PFSK-1 (cell line): ENCODE data around the gene OSBPL3.

ENCODE experiments used
- SIN3A ChIP-seq: IDR thresholded peaks from 2 replicates; pipeline ENCODE4 v1.6.1; 2012; ENCODE audit warnings: mild to moderate bottlenecking, low read length, moderate library complexity, borderline replicate concordance; ENCODE audit not compliant: insufficient read depth
- TF ChIP-seq, protein P1 (sequence below), 2 experiments: IDR thresholded peaks; 2 replicates each; pipeline versions ENCODE4 v1.6.1 to v1.8.0; 2011 to 2012; ENCODE audit warnings: low read depth in 2 of 2, low read length in 2 of 2, control low read depth in 1 of 2, inconsistent platforms in 1 of 2, mild to moderate bottlenecking in 1 of 2, moderate library complexity in 1 of 2; ENCODE audit not compliant: insufficient read depth in 1 of 2

DNA sequence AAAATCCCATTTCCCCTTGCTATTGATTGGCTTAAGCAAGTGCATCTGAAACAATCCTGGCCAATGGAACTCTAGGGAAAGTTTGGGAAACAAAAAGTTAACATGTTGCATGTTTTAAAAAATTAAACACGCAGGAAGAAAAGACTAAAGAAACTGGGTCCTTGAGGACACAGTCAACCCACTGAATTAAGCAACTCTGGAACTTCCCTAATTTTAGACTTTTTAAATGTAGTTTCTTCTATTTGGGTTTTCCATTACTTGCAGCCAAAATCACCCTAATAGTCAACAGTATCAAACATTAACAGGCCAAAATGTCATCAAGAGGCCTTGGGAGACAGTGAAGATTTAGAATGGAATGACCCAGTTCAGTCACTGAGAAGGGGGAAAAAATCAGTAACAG is 40.6 kb downstream of the OSBPL3 start:
- TF ChIP-seq, protein P1, sequence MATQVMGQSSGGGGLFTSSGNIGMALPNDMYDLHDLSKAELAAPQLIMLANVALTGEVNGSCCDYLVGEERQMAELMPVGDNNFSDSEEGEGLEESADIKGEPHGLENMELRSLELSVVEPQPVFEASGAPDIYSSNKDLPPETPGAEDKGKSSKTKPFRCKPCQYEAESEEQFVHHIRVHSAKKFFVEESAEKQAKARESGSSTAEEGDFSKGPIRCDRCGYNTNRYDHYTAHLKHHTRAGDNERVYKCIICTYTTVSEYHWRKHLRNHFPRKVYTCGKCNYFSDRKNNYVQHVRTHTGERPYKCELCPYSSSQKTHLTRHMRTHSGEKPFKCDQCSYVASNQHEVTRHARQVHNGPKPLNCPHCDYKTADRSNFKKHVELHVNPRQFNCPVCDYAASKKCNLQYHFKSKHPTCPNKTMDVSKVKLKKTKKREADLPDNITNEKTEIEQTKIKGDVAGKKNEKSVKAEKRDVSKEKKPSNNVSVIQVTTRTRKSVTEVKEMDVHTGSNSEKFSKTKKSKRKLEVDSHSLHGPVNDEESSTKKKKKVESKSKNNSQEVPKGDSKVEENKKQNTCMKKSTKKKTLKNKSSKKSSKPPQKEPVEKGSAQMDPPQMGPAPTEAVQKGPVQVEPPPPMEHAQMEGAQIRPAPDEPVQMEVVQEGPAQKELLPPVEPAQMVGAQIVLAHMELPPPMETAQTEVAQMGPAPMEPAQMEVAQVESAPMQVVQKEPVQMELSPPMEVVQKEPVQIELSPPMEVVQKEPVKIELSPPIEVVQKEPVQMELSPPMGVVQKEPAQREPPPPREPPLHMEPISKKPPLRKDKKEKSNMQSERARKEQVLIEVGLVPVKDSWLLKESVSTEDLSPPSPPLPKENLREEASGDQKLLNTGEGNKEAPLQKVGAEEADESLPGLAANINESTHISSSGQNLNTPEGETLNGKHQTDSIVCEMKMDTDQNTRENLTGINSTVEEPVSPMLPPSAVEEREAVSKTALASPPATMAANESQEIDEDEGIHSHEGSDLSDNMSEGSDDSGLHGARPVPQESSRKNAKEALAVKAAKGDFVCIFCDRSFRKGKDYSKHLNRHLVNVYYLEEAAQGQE (IDR thresholded peaks at IDR 0.05; ENCODE audit: insufficient read depth in 1 of 2, low read depth in 2 of 2, low read length in 2 of 2), result no peak
- TF ChIP-seq SIN3A, result no peak
